Activated T-cell treated with anti-CD3 and anti-CD28 coated beads, Interleukin-2, amount 50 U/mL, for 4 hours (primary cell): Measurements from ENCODE around the gene NPIPB2. TPM values are rescaled to one million over a fixed set of nuclear protein-coding genes. Genes with fewer than 3 reads are reported as not detected.
A peak's percentile ranks its signal among the peaks of the same experiment; 100 is the strongest.
"Not testable (repeated sequence)": the region's sequence is repeated elsewhere in the genome, so short reads cannot be mapped to it uniquely, and the experiment has no call there.

ENCODE experiments used
- ATAC-seq, 2 donors: fragments of 200-7000 bp; cut with Tn5 transposase; one replicate each; pipeline ENCODE4 v1.10.0; 2021
- DNase-seq: peaks from one replicate; pipeline ENCODE4 v3.0.0-alpha.2; 2020
- H3K27me3 Mint-ChIP-seq: one replicate; pipeline ENCODE4 v1.8.0; 2021; ENCODE audit warnings: low read depth, mixed read lengths
- H3K36me3 Mint-ChIP-seq: one replicate; pipeline ENCODE4 v1.8.0; 2022; ENCODE audit warnings: mixed read lengths; ENCODE audit not compliant: insufficient read depth
- H3K4me1 Mint-ChIP-seq: one replicate; pipeline ENCODE4 v1.8.0; 2021; ENCODE audit warnings: low read depth, mixed read lengths
- H3K4me3 Mint-ChIP-seq: one replicate; pipeline ENCODE4 v1.8.0; 2021; ENCODE audit warnings: mild to moderate bottlenecking, moderate library complexity, mixed read lengths
- H3K9me3 Mint-ChIP-seq: one replicate; pipeline ENCODE4 v1.8.0; 2021; ENCODE audit warnings: mixed read lengths
- total RNA-seq, 3 donors: library from RNA; stranded (reverse); gene quantifications; one replicate each; pipeline ENCODE4 v1.2.1, GENCODE V29; 2021

Gene NPIPB2
- total RNA-seq, 3 donors from 2014 or later: 4.3 to 11.7 (median 6.2) TPM

GRCh38 chr16:11946433-11946832, 4.6 kb upstream of the NPIPB2 start:
- no peak for ATAC-seq
- Mint-ChIP-seq H3K9me3 (no peaks in the 10 kb centered on the region), H3K36me3 (no peaks in the 10 kb centered on the region), H3K4me3 (no peak overlapping the region), H3K27me3 (no peaks in the 10 kb centered on the region), H3K4me1 (no peaks in the 10 kb centered on the region)
- DNase-seq: no peak

- not testable (repeated sequence) for DNase-seq, H3K36me3 Mint-ChIP-seq, H3K27me3 Mint-ChIP-seq, H3K4me1 Mint-ChIP-seq, H3K4me3 Mint-ChIP-seq, ATAC-seq, H3K9me3 Mint-ChIP-seq
Measured at GRCh38 chr16:11927350-11927749, 14.5 kb downstream of the NPIPB2 start.

GRCh38 chr16:11924046-11924445, 17.8 kb downstream of the NPIPB2 start:
- not testable (repeated sequence) for H3K27me3 Mint-ChIP-seq, H3K36me3 Mint-ChIP-seq, H3K4me1 Mint-ChIP-seq, H3K9me3 Mint-ChIP-seq, H3K4me3 Mint-ChIP-seq, ATAC-seq, DNase-seq

- Mint-ChIP-seq H3K4me3 (peak overlapping the region; percentile 86), H3K36me3 (peaks cover 15% of the 10 kb centered on the region), H3K4me1 (peaks cover 34% of the 10 kb centered on the region), H3K9me3 (no peaks in the 10 kb centered on the region), H3K27me3 (peaks cover 2% of the 10 kb centered on the region)
- ATAC-seq (no peak), DNase-seq (no peak)
Measured at GRCh38 chr16:11916524-11917285, 25.1 kb downstream of the NPIPB2 start.

- ATAC-seq: peak; percentile 88 to 92
- Mint-ChIP-seq H3K4me3 (peak within 1 kb of the TSS; percentile 96), H3K4me1 (peaks cover 35% of the 10 kb centered on the region), H3K27me3 (peaks cover 2% of the 10 kb centered on the region), H3K9me3 (no peaks in the 10 kb centered on the region), H3K36me3 (peaks cover 15% of the 10 kb centered on the region)
- peak; percentile 99 for DNase-seq
Measured at GRCh38 chr16:11915644-11916523, 26.0 kb downstream of the NPIPB2 start, which contains the start of gene GSPT1. Gene GSPT1, minus strand, starts transcription at chr16:11915956. Its CDS starts 236 bp downstream, at chr16:11915720.

GRCh38 chr16:11915114-11915643, 26.7 kb downstream of the NPIPB2 start:
- peaks cover 2% of the 10 kb centered on the region for H3K27me3 Mint-ChIP-seq
- H3K4me1 Mint-ChIP-seq: peaks cover 42% of the 10 kb centered on the region
- H3K4me3 Mint-ChIP-seq: peak overlapping the region; percentile 96
- DNase-seq (peak; percentile 21), ATAC-seq (peak; percentile 21 to 47)
- no peaks in the 10 kb centered on the region for H3K9me3 Mint-ChIP-seq
- peaks cover 15% of the 10 kb centered on the region for H3K36me3 Mint-ChIP-seq

GRCh38 chr16:11914210-11915113, 27.4 kb downstream of the NPIPB2 start:
- Mint-ChIP-seq H3K27me3 (no peaks in the 10 kb centered on the region), H3K36me3 (peaks cover 15% of the 10 kb centered on the region), H3K9me3 (no peaks in the 10 kb centered on the region), H3K4me1 (peaks cover 48% of the 10 kb centered on the region), H3K4me3 (peak overlapping the region; percentile 96)
- peak; percentile 8 for DNase-seq
- peak in 1 of 2 donors; percentile 1 for ATAC-seq

GRCh38 chr16:11913425-11914079, 28.3 kb downstream of the NPIPB2 start:
- peak; percentile 8 for DNase-seq
- no peaks in the 10 kb centered on the region for H3K27me3 Mint-ChIP-seq
- peak overlapping the region; percentile 96 for H3K4me3 Mint-ChIP-seq

GRCh38 chr16:11909653-11910545, 31.9 kb downstream of the NPIPB2 start:
- DNase-seq: no peak
- H3K9me3 Mint-ChIP-seq: no peaks in the 10 kb centered on the region
- peaks cover 21% of the 10 kb centered on the region for H3K36me3 Mint-ChIP-seq
- no peak for ATAC-seq
- H3K4me3 Mint-ChIP-seq: peak overlapping the region; percentile 9
- peaks cover 74% of the 10 kb centered on the region for H3K4me1 Mint-ChIP-seq
- no peaks in the 10 kb centered on the region for H3K27me3 Mint-ChIP-seq

More at GRCh38 chr16:11913425-11914079, 28.3 kb downstream of the NPIPB2 start:
- ATAC-seq: no peak
- Mint-ChIP-seq H3K4me1 (peaks cover 55% of the 10 kb centered on the region), H3K36me3 (peaks cover 15% of the 10 kb centered on the region), H3K9me3 (no peaks in the 10 kb centered on the region)

GRCh38 chr16:11907160-11907970, 34.5 kb downstream of the NPIPB2 start:
- ATAC-seq (no peak), DNase-seq (no peak)
- peaks cover 70% of the 10 kb centered on the region for H3K4me1 Mint-ChIP-seq
- H3K4me3 Mint-ChIP-seq: no peak overlapping the region
- no peaks in the 10 kb centered on the region for H3K27me3 Mint-ChIP-seq
- peaks cover 12% of the 10 kb centered on the region for H3K36me3 Mint-ChIP-seq
- no peaks in the 10 kb centered on the region for H3K9me3 Mint-ChIP-seq

- no peaks in the 10 kb centered on the region for H3K27me3 Mint-ChIP-seq
- ATAC-seq (no peak), DNase-seq (no peak)
- H3K9me3 Mint-ChIP-seq: no peaks in the 10 kb centered on the region
- H3K36me3 Mint-ChIP-seq: peaks cover 10% of the 10 kb centered on the region
- H3K4me1 Mint-ChIP-seq: peaks cover 68% of the 10 kb centered on the region
- no peak overlapping the region for H3K4me3 Mint-ChIP-seq
Measured at GRCh38 chr16:11903906-11904305, 37.9 kb downstream of the NPIPB2 start.

GRCh38 chr16:11901091-11901490, 40.8 kb downstream of the NPIPB2 start:
- ATAC-seq: peak; percentile 58 to 75
- Mint-ChIP-seq H3K9me3 (no peaks in the 10 kb centered on the region), H3K4me3 (no peak overlapping the region), H3K27me3 (no peaks in the 10 kb centered on the region), H3K4me1 (peaks cover 68% of the 10 kb centered on the region), H3K36me3 (peaks cover 15% of the 10 kb centered on the region)
- no peak for DNase-seq
